Ovary (tissue), 10 donors: ENCODE measurements around the gene E2F4. TPM values are rescaled to one million over a fixed set of nuclear protein-coding genes. Genes with fewer than 3 reads are reported as not detected.
A peak's percentile ranks its signal among the peaks of the same experiment; 100 is the strongest.

ENCODE experiments used
- DNase-seq, 5 donors: peaks; one replicate each; pipeline ENCODE4 v3.0.0-alpha.2; 2019 to 2020
- H3K27ac ChIP-seq, 2 donors: fragments of 200-600 bp; one replicate each; pipeline versions ENCODE4 v1.5.1 to v1.8.0; 2019 to 2022
- H3K27me3 ChIP-seq: fragments of 200-600 bp; one replicate; pipeline ENCODE4 v1.8.0; 2022
- H3K36me3 ChIP-seq: fragments of 200-600 bp; sonication (generic); one replicate; pipeline ENCODE4 v1.5.1; 2019
- H3K4me1 ChIP-seq: one replicate; pipeline ENCODE4 v1.8.1; 2013; ENCODE audit warnings: mild to moderate bottlenecking, moderate library complexity; ENCODE audit not compliant: insufficient read depth
- H3K4me3 ChIP-seq: fragments of 200-600 bp; sonication (generic); one replicate; pipeline ENCODE4 v1.5.1; 2017
- H3K9me3 ChIP-seq, 2 donors: fragments of 200-600 bp in 1 of 2; sonication (generic) in 1 of 2; one replicate each; pipeline versions ENCODE4 v1.5.1 to v1.8.1; 2013 to 2019; ENCODE audit warnings: mild to moderate bottlenecking in 1 of 2, moderate library complexity in 1 of 2
- CTCF ChIP-seq, 3 donors: fragments of 450-650 bp in 2 of 3; fragments of 200-600 bp in 1 of 3; IDR thresholded peaks; one replicate each; pipeline versions ENCODE4 v1.5.1 to v1.8.0; 2016 to 2022; ENCODE audit warnings: antibody characterized with exemption in 3 of 3, mild to moderate bottlenecking in 1 of 3
- EP300 ChIP-seq: sonication (generic); formaldehyde crosslinking; IDR thresholded peaks from one replicate; pipeline ENCODE4 v1.6.1; 2017; ENCODE audit warnings: antibody characterized with exemption
- POLR2A ChIP-seq: fragments of 450-650 bp; IDR thresholded peaks from one replicate; pipeline ENCODE4 v1.6.1; 2017; ENCODE audit warnings: antibody characterized with exemption, mild to moderate bottlenecking, moderate library complexity
- WGBS, 3 donors: extraction: QIAGEN DNeasy Blood & Tissue Kit in 1 of 3; methylation state at CpG; one replicate each; pipeline versions ENCODE4 v1.1.5 to v1.1.7; 2013 to 2017; 5-methylcytosine and 5-hydroxymethylcytosine counted together
- intact Hi-C, 4 donors: fragments of 100-400 bp; cut with DNase I; formaldehyde crosslinking; loops; one replicate each; pipeline versions ENCODE4 v1.11.0 to v1.15.1; 2022 to 2023
- long read RNA-seq, 3 donors: library from polyadenylated mRNA in 2 of 3; unstranded in 2 of 3; transcript quantifications; one replicate each; pipeline ENCODE4 v2.0.0 and lab custom pipeline, GENCODE V29; 2021 to 2026
- polyA plus RNA-seq, 2 donors: library from polyadenylated mRNA; stranded (reverse); fragments of 200-250 nt in 1 of 2; fragments of 350-450 nt in 1 of 2; fragmentation: Illumina TruSeq in 1 of 2; extraction: RNeasy Lipid Tissue Mini Kit (QIAGEN cat#74804) in 1 of 2; gene quantifications; one replicate each; pipeline ENCODE4 v1.2.3, GENCODE V29; 2013 to 2014
- total RNA-seq, 7 donors: library from RNA; depleted of rRNA in 2 of 7; stranded (reverse); fragments of >200 nt in 2 of 7; fragmentation: NEBNext Ultra II Directional in 3 of 7; extraction: Animal tissue kit (Norgen Biotek cat#: 25700) in 3 of 7; gene quantifications; one replicate each; pipeline versions ENCODE4 v1.1.0 to v1.2.4, GENCODE V29; 2016 to 2023
- donor health status: DM: no; HTN: no; CAD: no; lungs with moderate emphysema.
- donor health status: DM: no; HTN: no; CAD: no.
- donor health status: Bipolar disorder and iron deficiency.
- donor health status: DM: yes; HTN: yes; CAD: no.
- donor health status: DM: no; HTN: no; CAD: no.
- donor health status: DM: yes; HTN: yes; CAD: no.

E2F4 gene, protein sequence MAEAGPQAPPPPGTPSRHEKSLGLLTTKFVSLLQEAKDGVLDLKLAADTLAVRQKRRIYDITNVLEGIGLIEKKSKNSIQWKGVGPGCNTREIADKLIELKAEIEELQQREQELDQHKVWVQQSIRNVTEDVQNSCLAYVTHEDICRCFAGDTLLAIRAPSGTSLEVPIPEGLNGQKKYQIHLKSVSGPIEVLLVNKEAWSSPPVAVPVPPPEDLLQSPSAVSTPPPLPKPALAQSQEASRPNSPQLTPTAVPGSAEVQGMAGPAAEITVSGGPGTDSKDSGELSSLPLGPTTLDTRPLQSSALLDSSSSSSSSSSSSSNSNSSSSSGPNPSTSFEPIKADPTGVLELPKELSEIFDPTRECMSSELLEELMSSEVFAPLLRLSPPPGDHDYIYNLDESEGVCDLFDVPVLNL
- total RNA-seq (10 to 100 TPM; 36.0 to 75.7 (median 52.9) TPM), polyA plus RNA-seq (10 to 100 TPM; 17.6 to 36.2 TPM)
- long read RNA-seq, donor 1, transcript E2F4-208 (8 exons, 2,615 nt): minor isoform, 6 of 52 reads
- long read RNA-seq, donor 1, transcript E2F4-201 (10 exons, 2,096 nt): major isoform, 28 of 52 reads
- long read RNA-seq, donor 1, partial matches to known transcripts: 6 of 52 reads
- long read RNA-seq, donor 1, other reads (novel, unspliced or antisense): 12 of 52 reads
- long read RNA-seq, donor 2, transcript E2F4-201 (10 exons, 2,096 nt): major isoform, 13 of 20 reads
- long read RNA-seq, donor 2, partial matches to known transcripts: 5 of 20 reads
- long read RNA-seq, donor 2, other reads (novel, unspliced or antisense): 0 of 20 reads
- long read RNA-seq, donor 3, transcript E2F4-208 (8 exons, 2,615 nt): minor isoform, 7 of 195 reads
- long read RNA-seq, donor 3, transcript E2F4-201 (10 exons, 2,096 nt): major isoform, 130 of 195 reads
- long read RNA-seq, donor 3, partial matches to known transcripts: 22 of 195 reads
- long read RNA-seq, donor 3, other reads (novel, unspliced or antisense): 36 of 195 reads

DNA sequence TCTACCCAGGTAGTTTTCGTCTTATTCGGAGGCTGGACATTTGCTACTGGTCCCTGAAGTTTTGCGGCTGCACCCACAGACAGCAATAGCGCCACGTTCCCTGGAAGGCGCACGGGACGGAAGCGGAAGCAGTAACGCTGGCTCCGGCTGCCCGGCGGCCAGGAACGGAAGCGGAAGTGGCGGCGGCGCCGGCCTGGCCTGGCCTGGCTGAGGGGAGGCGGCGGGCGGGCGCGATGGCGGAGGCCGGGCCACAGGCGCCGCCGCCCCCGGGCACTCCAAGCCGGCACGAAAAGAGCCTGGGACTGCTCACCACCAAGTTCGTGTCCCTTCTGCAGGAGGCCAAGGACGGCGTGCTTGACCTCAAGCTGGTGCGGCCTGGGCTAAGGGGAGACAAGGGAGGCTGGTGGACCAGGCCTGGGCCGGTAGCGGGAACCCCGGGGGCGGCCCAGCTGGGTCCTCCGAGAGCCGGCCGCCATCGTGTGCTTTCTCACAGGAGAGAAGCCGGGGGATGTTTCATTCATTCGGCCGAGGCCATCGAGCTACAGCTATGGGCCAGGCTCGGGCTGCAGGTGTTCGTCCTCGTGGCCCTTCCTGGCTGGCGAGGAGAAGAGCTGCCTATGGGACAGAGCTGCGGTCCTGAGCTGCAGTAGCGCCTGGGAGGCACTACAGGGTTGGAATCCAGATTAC, at the start of gene E2F4:
TSS of gene E2F4 (plus strand) at position 161 of the 687 bp plus-strand sequence. CDS start at position 234, 73 bp downstream.
- intact Hi-C loops: no loop called here
- H3K4me1 ChIP-seq: peaks cover 10% of the 10 kb centered on the region
- TF ChIP-seq CTCF (IDR thresholded peaks at IDR 0.05): no peak
- peak; percentile 70 for TF ChIP-seq POLR2A
- TF ChIP-seq EP300: no peak
- peak; percentile 83 to 92 (median 88) for DNase-seq
- no peaks in the 10 kb centered on the region for H3K27me3 ChIP-seq
- H3K27ac ChIP-seq: peak within 1 kb of the TSS; percentile 1 to 55
- 0 to 1% (median 0%) methylated on average over 46 to 54 of the region's 54 CpGs for WGBS, 3 donors
- peak within 1 kb of the TSS; percentile 92 for H3K4me3 ChIP-seq
- no peaks in the 10 kb centered on the region for H3K9me3 ChIP-seq
- no peaks in the 10 kb centered on the region for H3K36me3 ChIP-seq

DNA sequence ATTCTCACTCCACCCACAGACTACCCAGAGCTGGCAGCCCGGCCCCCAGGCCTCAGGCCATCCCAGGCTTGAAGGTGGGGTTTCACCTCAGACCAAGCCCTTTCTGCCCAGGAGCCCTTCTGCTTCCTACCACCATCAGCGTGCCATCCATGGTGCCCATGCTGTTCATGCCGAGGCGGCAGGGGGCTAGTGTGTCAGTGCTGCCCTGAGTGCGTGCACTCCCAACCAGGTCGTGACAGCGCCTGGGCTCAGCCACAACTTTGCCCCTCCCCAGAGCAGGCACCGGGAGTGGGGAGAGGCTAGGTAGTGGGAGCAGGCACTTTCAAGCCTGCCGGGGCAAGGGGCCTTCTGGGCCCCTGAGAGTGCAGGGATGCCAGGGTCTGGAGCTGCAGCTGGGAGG, 49.6 kb upstream of the E2F4 start:
- WGBS, 3 donors: 83 to 92% (median 89%) methylated on average over 9 of the region's 9 CpGs
- no peak overlapping the region for H3K27ac ChIP-seq
- intact Hi-C loops: no loop called here
- TF ChIP-seq POLR2A: no peak
- TF ChIP-seq EP300: no peak
- no peak for TF ChIP-seq CTCF (IDR thresholded peaks at IDR 0.05)
- DNase-seq: no peak
- peaks cover 2% of the 10 kb centered on the region for H3K36me3 ChIP-seq
- no peaks in the 10 kb centered on the region for H3K9me3 ChIP-seq
- no peak overlapping the region for H3K4me3 ChIP-seq
- H3K27me3 ChIP-seq: no peaks in the 10 kb centered on the region
- no peaks in the 10 kb centered on the region for H3K4me1 ChIP-seq

DNA sequence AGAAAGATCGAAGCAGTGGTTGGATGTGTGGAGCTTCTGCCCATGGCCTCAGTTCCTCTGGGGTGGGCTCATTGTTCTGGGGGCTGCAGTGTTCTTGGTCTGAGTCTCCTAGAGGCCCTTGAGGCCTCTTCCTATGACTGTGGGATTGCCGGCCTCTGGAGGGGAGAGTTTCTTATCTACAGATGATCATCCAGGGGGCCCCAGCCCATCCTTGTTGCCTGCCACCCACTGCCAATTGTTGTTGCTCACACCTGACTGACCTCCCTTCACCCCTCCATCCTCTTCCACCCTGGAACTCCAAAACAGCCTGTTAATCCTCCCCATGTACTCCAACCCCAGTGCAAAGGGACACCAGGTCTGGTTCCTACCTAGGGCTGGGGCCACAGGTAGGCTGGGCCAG, 47.0 kb upstream of the E2F4 start:
- intact Hi-C loops: no loop called here
- DNase-seq: no peak
- Histone ChIP-seq H3K9me3 (no peaks in the 10 kb centered on the region), H3K36me3 (peaks cover 2% of the 10 kb centered on the region), H3K27me3 (no peaks in the 10 kb centered on the region), H3K4me3 (no peak overlapping the region), H3K4me1 (no peaks in the 10 kb centered on the region), H3K27ac (no peak overlapping the region)
- TF ChIP-seq POLR2A (no peak), CTCF (IDR thresholded peaks at IDR 0.05) (no peak), EP300 (no peak)
- WGBS, 3 donors: 81 to 100% (median 94%) methylated on average over 2 of the region's 2 CpGs

DNA sequence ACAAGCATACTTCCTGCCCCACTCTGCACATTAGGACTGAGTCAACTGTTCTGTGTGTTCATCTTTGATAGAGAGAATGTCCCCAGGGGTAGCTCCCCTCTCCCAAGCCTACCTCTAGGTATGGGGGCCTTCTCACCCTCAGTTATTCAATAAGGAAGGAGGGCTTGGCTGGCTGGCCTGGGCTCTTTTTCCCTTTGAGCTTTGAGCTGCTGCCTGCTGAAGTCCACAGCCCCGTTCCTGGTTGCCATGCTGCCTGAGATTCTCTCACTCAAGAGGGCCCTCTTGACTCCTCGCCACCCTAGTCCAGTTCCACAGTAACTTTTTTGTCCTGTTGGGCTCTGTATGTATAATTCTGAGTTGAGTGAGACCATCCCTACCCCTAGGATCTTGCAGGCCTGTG, 46.2 kb upstream of the E2F4 start:
- no peaks in the 10 kb centered on the region for H3K9me3 ChIP-seq
- H3K27me3 ChIP-seq: no peaks in the 10 kb centered on the region
- TF ChIP-seq CTCF (IDR thresholded peaks at IDR 0.05): no peak
- no peak for TF ChIP-seq POLR2A
- no peak for TF ChIP-seq EP300
- H3K36me3 ChIP-seq: peaks cover 2% of the 10 kb centered on the region
- H3K4me3 ChIP-seq: no peak overlapping the region
- no peaks in the 10 kb centered on the region for H3K4me1 ChIP-seq
- intact Hi-C loops: no loop called here
- H3K27ac ChIP-seq: no peak overlapping the region
- 76 to 85% (median 82%) methylated on average over 2 of the region's 2 CpGs for WGBS, 3 donors
- no peak for DNase-seq
